GM12878 (cell line): Measurements from ENCODE around the gene EDNRB. TPM values are rescaled to one million over a fixed set of nuclear protein-coding genes. Genes with fewer than 3 reads are reported as not detected.

ENCODE experiments used
- ATAC-seq: fragments of 200-7000 bp; cut with Tn5 transposase; 3 replicates; pipeline ENCODE4 v1.9.1; 2020; ENCODE audit warnings: mild to moderate bottlenecking, moderate library complexity
- BruUV-seq: library from RNA; stranded (reverse); fragments of 400-500 nt; replicated peaks from 2 replicates; lab custom pipeline; 2021; lab: Mats Ljungman, UMichigan
- CTCF ChIA-PET: fragments of 300-600 bp; sonication (Branson Sonifier 250); formaldehyde crosslinking; extraction: SDS; loops from one replicate; lab custom pipeline; 2021; ENCODE audit warnings: inconsistent platforms; lab: Yijun Ruan, JAX
- POLR2A ChIA-PET: fragments of 350-600 bp; formaldehyde crosslinking; extraction: SDS; loops from one replicate; lab custom pipeline; 2021; ENCODE audit warnings: inconsistent platforms; lab: Charles Lee
- RAD21 ChIA-PET: fragments of 300-600 bp; sonication (Branson Sonifier 250); formaldehyde crosslinking; loops from one replicate; lab custom pipeline; 2023; ENCODE audit warnings: antibody characterized with exemption; ENCODE audit not compliant: unreplicated experiment; lab: Charles Lee
- SMC1A ChIA-PET: fragments of 300-600 bp; sonication (Branson Sonifier 250); formaldehyde crosslinking; loops from one replicate; lab custom pipeline; 2023; ENCODE audit not compliant: unreplicated experiment, uncharacterized antibody; lab: Charles Lee
- DNase-seq: peaks from one replicate; pipeline ENCODE4 v3.0.0-alpha.2; 2011; ENCODE audit warnings: low read depth, low spot score
- FAIRE-seq: peaks from 3 replicates; lab custom pipeline; 2011; peaks lifted over from hg19 to GRCh38; lab: Jason Lieb, UNC
- H2AFZ ChIP-seq: 2 replicates; pipeline ENCODE4 v1.6.0; 2011; ENCODE audit warnings: low read depth, low read length, control low read depth; ENCODE audit not compliant: control insufficient read depth
- H3K27ac ChIP-seq: 2 replicates; pipeline ENCODE4 v1.5.1; 2011; ENCODE audit warnings: control low read depth; ENCODE audit not compliant: control insufficient read depth, insufficient read depth
- H3K27me3 ChIP-seq, 2 experiments: replicated peaks in 1 of 2; 2 replicates each; pipeline versions ENCODE4 v1.6.0 to v1.6.1; 2011; ENCODE audit warnings: low read length in 1 of 2; ENCODE audit not compliant: control insufficient read depth in 2 of 2, insufficient read depth in 2 of 2
- H3K36me3 ChIP-seq, 2 experiments: 2 replicates each; pipeline ENCODE4 v1.5.1; 2011; ENCODE audit warnings: low read length in 1 of 2; ENCODE audit not compliant: control insufficient read depth in 2 of 2, insufficient read depth in 2 of 2
- H3K4me1 ChIP-seq: 2 replicates; pipeline ENCODE4 v1.6.1; 2011; ENCODE audit warnings: mild to moderate bottlenecking, low read length, moderate library complexity, mixed read lengths; ENCODE audit not compliant: control insufficient read depth, insufficient read depth
- H3K4me2 ChIP-seq: 2 replicates; pipeline ENCODE4 v1.6.0; 2011; ENCODE audit warnings: control low read depth; ENCODE audit not compliant: control insufficient read depth, insufficient read depth
- H3K4me3 ChIP-seq: fragments of 200-600 bp; sonication (generic); 2 replicates; pipeline ENCODE4 v1.5.1; 2016
- H3K79me2 ChIP-seq: 2 replicates; pipeline ENCODE4 v1.6.0; 2011; ENCODE audit warnings: low read length; ENCODE audit not compliant: control insufficient read depth, insufficient read depth
- H3K9ac ChIP-seq: 2 replicates; pipeline ENCODE4 v1.8.0; 2011; ENCODE audit warnings: low read length, control low read depth, mixed read lengths; ENCODE audit not compliant: control insufficient read depth, insufficient read depth
- H3K9me3 ChIP-seq: replicated peaks from 3 replicates; pipeline ENCODE4 v1.5.1; 2011; ENCODE audit warnings: mild to moderate bottlenecking, low read length; ENCODE audit not compliant: control insufficient read depth, insufficient read depth
- H4K20me1 ChIP-seq: 2 replicates; pipeline ENCODE4 v1.6.0; 2011; ENCODE audit not compliant: control insufficient read depth, insufficient read depth
- BACH1 ChIP-seq: fragments of 450-650 bp; IDR thresholded peaks from 2 replicates; pipeline ENCODE4 v1.6.1; 2017; ENCODE audit warnings: mild to moderate bottlenecking, borderline replicate concordance
- DPF2 ChIP-seq: fragments of 450-650 bp; IDR thresholded peaks from 2 replicates; pipeline ENCODE4 v1.6.1; 2017; ENCODE audit warnings: mild to moderate bottlenecking
- EZH2 ChIP-seq: IDR thresholded peaks from 2 replicates; pipeline ENCODE4 v1.6.1; 2012; ENCODE audit warnings: low read depth, mild to moderate bottlenecking, control low read depth, inconsistent platforms, low read length, borderline replicate concordance; ENCODE audit not compliant: control insufficient read depth
- FOS ChIP-seq: IDR thresholded peaks from 3 replicates; pipeline ENCODE4 v1.6.1; 2011; ENCODE audit warnings: borderline replicate concordance; ENCODE audit not compliant: insufficient read length; ENCODE audit errors: extremely low read depth
- HCFC1 ChIP-seq: fragments of 150-350 bp; IDR thresholded peaks from 2 replicates; pipeline ENCODE4 v1.6.1; 2014; ENCODE audit warnings: low read length
- JUNB ChIP-seq: IDR thresholded peaks from 2 replicates; pipeline ENCODE4 v1.6.1; 2016; ENCODE audit warnings: antibody characterized with exemption, mild to moderate bottlenecking
- KDM1A ChIP-seq: fragments of 200-600 bp; sonication (generic); IDR thresholded peaks from 2 replicates; pipeline ENCODE4 v1.6.1; 2016; ENCODE audit warnings: borderline replicate concordance
- MEF2B ChIP-seq: fragments of 450-650 bp; IDR thresholded peaks from 2 replicates; pipeline ENCODE4 v1.6.1; 2018; ENCODE audit warnings: mild to moderate bottlenecking, moderate library complexity; ENCODE audit not compliant: partially characterized antibody, poor library complexity, severe bottlenecking
- MTA3 ChIP-seq: IDR thresholded peaks from 2 replicates; pipeline ENCODE4 v1.6.1; 2012; ENCODE audit warnings: low read length, inconsistent platforms, borderline replicate concordance
- PAX8 ChIP-seq: fragments of 450-650 bp; IDR thresholded peaks from 2 replicates; pipeline ENCODE4 v1.6.1; 2017; ENCODE audit warnings: mild to moderate bottlenecking, moderate library complexity
- SIN3A ChIP-seq: IDR thresholded peaks from 2 replicates; pipeline ENCODE4 v1.6.1; 2012; ENCODE audit warnings: low read depth, low read length, improper control_type of control experiment
- WGBS: methylation state at CpG from one replicate; pipeline ENCODE4 v1.1.6; 2016; ENCODE audit warnings: low lambda C conversion rate; ENCODE audit not compliant: insufficient replicate concordance, insufficient coverage; ENCODE audit errors: missing lambda C conversion rate; 5-methylcytosine and 5-hydroxymethylcytosine counted together
- in situ Hi-C: fragments of 300-500 bp; cut with MboI; formaldehyde crosslinking; loops from 9 replicates; pipeline ENCODE4 v1.14.3; 2018; ENCODE audit warnings: mixed read lengths
- intact Hi-C: fragments of 100-400 bp; cut with micrococcal nuclease; formaldehyde crosslinking; loops from one replicate; pipeline ENCODE4 v1.14.2; 2022; ENCODE audit not compliant: unreplicated experiment
- polyA plus RNA-seq, 11 experiments: library from polyadenylated mRNA; depleted of rRNA in 4 of 11; unstranded in 6 of 11; stranded (reverse) in 5 of 11; fragments of >200 nt; fragmentation: Nextera tagmentation in 4 of 11; fragmentation: Illumina TruSeq in 1 of 11; extraction: Ambion mirVana in 4 of 11; extraction: Trizol in 1 of 11; gene quantifications; 1 replicate in 1 of 11; 2 replicates in 10 of 11; pipeline versions ENCODE4 v1.2.1 to v1.2.3, GENCODE V29; 2011 to 2016; ENCODE audit warnings: inconsistent platforms in 2 of 11, missing spikeins in 2 of 11, low read depth in 1 of 11
- total RNA-seq, 4 experiments: library from RNA; depleted of rRNA in 3 of 4; stranded (reverse); fragments of >200 nt in 3 of 4; fragmentation: Illumina TruSeq in 1 of 4; extraction: Trizol in 1 of 4; gene quantifications; 2 replicates each; pipeline versions ENCODE4 v1.2.1 to v1.2.3, GENCODE V29; 2013 to 2021
- TF ChIP-seq, protein P1 (sequence below): IDR thresholded peaks from 2 replicates; pipeline ENCODE4 v1.6.1; 2011; ENCODE audit warnings: borderline replicate concordance, low read depth, mild to moderate bottlenecking, moderate library complexity, mixed read lengths, low read length; ENCODE audit not compliant: insufficient read depth; ENCODE audit errors: extremely low read length
- TF ChIP-seq, protein P2 (sequence below): fragments of 450-650 bp; IDR thresholded peaks from 2 replicates; pipeline ENCODE4 v1.6.1; 2016; ENCODE audit warnings: mild to moderate bottlenecking
- TF ChIP-seq, protein P3 (sequence below): fragments of 450-650 bp; formaldehyde crosslinking; IDR thresholded peaks from 2 replicates; pipeline ENCODE4 v1.4.0; 2020; ENCODE audit warnings: mild to moderate bottlenecking, moderate library complexity

Gene EDNRB
- total and polyA plus RNA-seq, 10 of the 15 experiments (the other 5 are each of a cell fraction or from before 2014, with no cell fraction given): not detected

DNA sequence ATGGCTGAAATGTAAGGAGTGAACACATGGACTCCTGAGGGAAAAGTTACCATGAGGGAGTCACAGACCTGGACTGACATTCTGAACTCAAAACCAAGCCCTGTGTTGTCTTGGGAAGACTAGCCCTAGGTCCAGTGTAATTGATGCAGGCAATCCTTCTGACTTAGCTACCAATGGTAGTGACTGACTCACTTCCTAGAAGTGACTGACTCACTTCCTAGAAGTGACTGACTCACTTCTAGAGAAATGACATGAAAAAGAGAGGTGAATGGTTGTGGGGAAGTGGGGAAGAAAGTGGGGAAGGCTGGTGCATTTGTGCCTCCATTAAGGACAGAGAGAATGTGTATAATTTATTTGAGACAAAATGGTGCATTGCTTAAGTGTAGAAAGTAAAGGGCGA lies 49.9 kb downstream of the EDNRB start:
- TF ChIP-seq EZH2: no peak
- no peak for TF ChIP-seq KDM1A
- TF ChIP-seq, protein P1, sequence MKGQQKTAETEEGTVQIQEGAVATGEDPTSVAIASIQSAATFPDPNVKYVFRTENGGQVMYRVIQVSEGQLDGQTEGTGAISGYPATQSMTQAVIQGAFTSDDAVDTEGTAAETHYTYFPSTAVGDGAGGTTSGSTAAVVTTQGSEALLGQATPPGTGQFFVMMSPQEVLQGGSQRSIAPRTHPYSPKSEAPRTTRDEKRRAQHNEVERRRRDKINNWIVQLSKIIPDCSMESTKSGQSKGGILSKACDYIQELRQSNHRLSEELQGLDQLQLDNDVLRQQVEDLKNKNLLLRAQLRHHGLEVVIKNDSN: no peak
- TF ChIP-seq JUNB: no peak
- TF ChIP-seq MEF2B: no peak
- no peak for TF ChIP-seq HCFC1
- no peak for TF ChIP-seq BACH1
- no peak for TF ChIP-seq MTA3
- TF ChIP-seq SIN3A: no peak
- TF ChIP-seq FOS: no peak
- TF ChIP-seq, protein P2, sequence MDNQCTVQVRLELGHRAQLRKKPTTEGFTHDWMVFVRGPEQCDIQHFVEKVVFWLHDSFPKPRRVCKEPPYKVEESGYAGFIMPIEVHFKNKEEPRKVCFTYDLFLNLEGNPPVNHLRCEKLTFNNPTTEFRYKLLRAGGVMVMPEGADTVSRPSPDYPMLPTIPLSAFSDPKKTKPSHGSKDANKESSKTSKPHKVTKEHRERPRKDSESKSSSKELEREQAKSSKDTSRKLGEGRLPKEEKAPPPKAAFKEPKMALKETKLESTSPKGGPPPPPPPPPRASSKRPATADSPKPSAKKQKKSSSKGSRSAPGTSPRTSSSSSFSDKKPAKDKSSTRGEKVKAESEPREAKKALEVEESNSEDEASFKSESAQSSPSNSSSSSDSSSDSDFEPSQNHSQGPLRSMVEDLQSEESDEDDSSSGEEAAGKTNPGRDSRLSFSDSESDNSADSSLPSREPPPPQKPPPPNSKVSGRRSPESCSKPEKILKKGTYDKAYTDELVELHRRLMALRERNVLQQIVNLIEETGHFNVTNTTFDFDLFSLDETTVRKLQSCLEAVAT: no peak
- TF ChIP-seq, protein P3, sequence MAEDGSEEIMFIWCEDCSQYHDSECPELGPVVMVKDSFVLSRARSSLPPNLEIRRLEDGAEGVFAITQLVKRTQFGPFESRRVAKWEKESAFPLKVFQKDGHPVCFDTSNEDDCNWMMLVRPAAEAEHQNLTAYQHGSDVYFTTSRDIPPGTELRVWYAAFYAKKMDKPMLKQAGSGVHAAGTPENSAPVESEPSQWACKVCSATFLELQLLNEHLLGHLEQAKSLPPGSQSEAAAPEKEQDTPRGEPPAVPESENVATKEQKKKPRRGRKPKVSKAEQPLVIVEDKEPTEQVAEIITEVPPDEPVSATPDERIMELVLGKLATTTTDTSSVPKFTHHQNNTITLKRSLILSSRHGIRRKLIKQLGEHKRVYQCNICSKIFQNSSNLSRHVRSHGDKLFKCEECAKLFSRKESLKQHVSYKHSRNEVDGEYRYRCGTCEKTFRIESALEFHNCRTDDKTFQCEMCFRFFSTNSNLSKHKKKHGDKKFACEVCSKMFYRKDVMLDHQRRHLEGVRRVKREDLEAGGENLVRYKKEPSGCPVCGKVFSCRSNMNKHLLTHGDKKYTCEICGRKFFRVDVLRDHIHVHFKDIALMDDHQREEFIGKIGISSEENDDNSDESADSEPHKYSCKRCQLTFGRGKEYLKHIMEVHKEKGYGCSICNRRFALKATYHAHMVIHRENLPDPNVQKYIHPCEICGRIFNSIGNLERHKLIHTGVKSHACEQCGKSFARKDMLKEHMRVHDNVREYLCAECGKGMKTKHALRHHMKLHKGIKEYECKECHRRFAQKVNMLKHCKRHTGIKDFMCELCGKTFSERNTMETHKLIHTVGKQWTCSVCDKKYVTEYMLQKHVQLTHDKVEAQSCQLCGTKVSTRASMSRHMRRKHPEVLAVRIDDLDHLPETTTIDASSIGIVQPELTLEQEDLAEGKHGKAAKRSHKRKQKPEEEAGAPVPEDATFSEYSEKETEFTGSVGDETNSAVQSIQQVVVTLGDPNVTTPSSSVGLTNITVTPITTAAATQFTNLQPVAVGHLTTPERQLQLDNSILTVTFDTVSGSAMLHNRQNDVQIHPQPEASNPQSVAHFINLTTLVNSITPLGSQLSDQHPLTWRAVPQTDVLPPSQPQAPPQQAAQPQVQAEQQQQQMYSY: no peak
- no peak for TF ChIP-seq PAX8
- TF ChIP-seq DPF2: no peak
- ChIA-PET POLR2A (no interaction called here), RAD21 (no interaction called here), CTCF (no interaction called here), SMC1A (interaction anchor here (0.6 kb wide), 1 partner anchor 990 kb away, joined by 3 read pairs; no protein-coding TSS in a partner anchor)
- Histone ChIP-seq H3K79me2 (no peaks in the 10 kb centered on the region), H3K4me1 (no peaks in the 10 kb centered on the region), H3K27ac (no peak overlapping the region), H3K27me3 (no peaks in the 10 kb centered on the region), H3K36me3 (no peaks in the 10 kb centered on the region), H2AFZ (no peak overlapping the region), H3K9me3 (no peaks in the 10 kb centered on the region), H4K20me1 (no peaks in the 10 kb centered on the region), H3K4me2 (no peak overlapping the region), H3K9ac (no peak overlapping the region), H3K4me3 (no peak overlapping the region)
- intact Hi-C loops (no loop called here), in situ Hi-C loops (no loop called here)
- no peak for ATAC-seq
- no peak for FAIRE-seq
- no TSS peak for BruUV-seq
- DNase-seq: no peak
- WGBS: 80% methylated on average over 1 of the region's 1 CpG
